Muscle layer of colon (tissue), 2 donors: ENCODE results near the gene SAMD4A.

Experiments
- H3K27ac ChIP-seq: one replicate; pipeline ENCODE4 v1.7.0; 2013; ENCODE audit warnings: low read depth, mild to moderate bottlenecking, low read length, moderate library complexity
- H3K27me3 ChIP-seq, 2 donors: one replicate each; pipeline ENCODE4 v1.7.0; 2013; ENCODE audit warnings: low read length in 2 of 2, mild to moderate bottlenecking in 2 of 2; ENCODE audit not compliant: insufficient read depth in 2 of 2, control insufficient read depth in 1 of 2
- H3K36me3 ChIP-seq: one replicate; pipeline ENCODE4 v1.7.0; 2013; ENCODE audit warnings: mild to moderate bottlenecking, low read length; ENCODE audit not compliant: insufficient read depth
- H3K4me1 ChIP-seq: one replicate; pipeline ENCODE4 v1.7.0; 2013; ENCODE audit warnings: mild to moderate bottlenecking, low read length; ENCODE audit not compliant: insufficient read depth
- H3K4me3 ChIP-seq, 2 donors: one replicate each; pipeline ENCODE4 v1.7.0; 2013; ENCODE audit warnings: low read length in 2 of 2, low read depth in 1 of 2, mild to moderate bottlenecking in 1 of 2, moderate library complexity in 1 of 2
- H3K9ac ChIP-seq: one replicate; pipeline ENCODE4 v1.7.0; 2013; ENCODE audit warnings: low read length
- H3K9me3 ChIP-seq: one replicate; pipeline ENCODE4 v1.7.0; 2013; ENCODE audit warnings: mild to moderate bottlenecking, low read length
- donor health status: abdominal sarcoma.
- donor health status: Adenocarcinoma of cecum.

SAMD4A gene

DNA sequence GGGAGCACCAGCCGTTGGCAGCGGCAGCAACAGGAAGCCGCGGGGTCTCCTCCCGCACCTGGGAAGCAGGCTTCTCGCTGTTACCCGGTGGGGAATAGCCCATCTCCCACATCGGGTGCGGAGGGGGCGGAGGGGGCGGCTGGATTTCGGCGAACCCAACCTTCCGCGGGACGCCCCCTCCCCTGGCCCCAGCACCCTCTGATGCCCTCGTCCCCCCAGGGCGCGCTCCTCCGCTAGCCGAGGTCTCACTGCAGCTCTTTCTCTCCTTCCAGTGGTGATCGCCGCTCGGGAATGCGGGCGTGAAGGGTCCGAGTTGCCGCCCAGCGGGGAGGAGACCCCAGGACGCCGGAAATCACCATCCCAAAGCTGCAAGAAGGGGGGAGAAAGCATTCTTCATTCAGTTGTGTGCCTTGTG lies 303 bp downstream of the SAMD4A start:
- no peaks in the 10 kb centered on the region for H3K27me3 ChIP-seq
- no peaks in the 10 kb centered on the region for H3K9me3 ChIP-seq
- H3K9ac ChIP-seq = peak overlapping the region; percentile 91
- H3K27ac ChIP-seq = peak overlapping the region; percentile 99
- peaks cover 25% of the 10 kb centered on the region for H3K4me1 ChIP-seq
- peaks cover 7% of the 10 kb centered on the region for H3K36me3 ChIP-seq
- peak overlapping the region; percentile 89 to 96 for H3K4me3 ChIP-seq

GRCh38 chr14:54567639-54568561 lies 972 bp downstream of the SAMD4A start:
- Histone ChIP-seq H3K27ac (peak overlapping the region; percentile 99), H3K9me3 (no peaks in the 10 kb centered on the region), H3K36me3 (peaks cover 9% of the 10 kb centered on the region), H3K9ac (peak overlapping the region; percentile 91), H3K4me3 (peak overlapping the region; percentile 89 to 96), H3K27me3 (no peaks in the 10 kb centered on the region), H3K4me1 (peaks cover 25% of the 10 kb centered on the region)

GRCh38 chr14:54568821-54569595 lies 2.1 kb downstream of the SAMD4A start:
- Histone ChIP-seq H3K4me1 (peaks cover 33% of the 10 kb centered on the region), H3K27me3 (no peaks in the 10 kb centered on the region), H3K9me3 (no peaks in the 10 kb centered on the region), H3K4me3 (peak overlapping the region; percentile 38 to 71), H3K9ac (peak overlapping the region; percentile 64), H3K36me3 (peaks cover 15% of the 10 kb centered on the region), H3K27ac (peak overlapping the region; percentile 95)

DNA sequence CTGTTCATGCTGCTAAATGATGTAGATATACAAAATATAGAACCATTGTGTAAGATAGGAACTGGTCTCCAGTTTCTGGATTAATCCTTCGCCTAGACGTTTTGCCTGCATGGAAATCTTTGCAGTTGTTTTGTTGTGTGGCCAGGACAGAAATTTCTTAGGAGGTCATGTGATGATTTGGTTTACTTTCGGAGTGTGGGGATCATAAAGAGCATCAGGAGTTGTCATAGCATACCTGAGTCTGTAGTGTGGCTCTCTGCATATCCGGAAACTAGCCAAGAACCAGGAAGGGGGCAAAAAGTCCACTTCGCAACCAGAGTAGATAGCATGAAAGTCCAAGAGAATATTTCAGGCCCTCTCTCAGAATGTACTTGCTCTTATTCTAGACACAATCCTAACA lies 3.1 kb downstream of the SAMD4A start:
- Histone ChIP-seq H3K27me3 (no peaks in the 10 kb centered on the region), H3K27ac (peak overlapping the region; percentile 95), H3K36me3 (peaks cover 15% of the 10 kb centered on the region), H3K4me1 (peaks cover 34% of the 10 kb centered on the region), H3K9ac (peak overlapping the region; percentile 64), H3K4me3 (peak overlapping the region in 1 of 2 donors; percentile 71), H3K9me3 (no peaks in the 10 kb centered on the region)

- peaks cover 15% of the 10 kb centered on the region for H3K36me3 ChIP-seq
- no peaks in the 10 kb centered on the region for H3K27me3 ChIP-seq
- H3K9me3 ChIP-seq = no peaks in the 10 kb centered on the region
- peak overlapping the region; percentile 95 for H3K27ac ChIP-seq
- peak overlapping the region; percentile 64 for H3K9ac ChIP-seq
- H3K4me3 ChIP-seq = peak overlapping the region in 1 of 2 donors; percentile 71
- H3K4me1 ChIP-seq = peaks cover 41% of the 10 kb centered on the region
Observed at GRCh38 chr14:54570631-54571415, 3.9 kb downstream of the SAMD4A start.

DNA sequence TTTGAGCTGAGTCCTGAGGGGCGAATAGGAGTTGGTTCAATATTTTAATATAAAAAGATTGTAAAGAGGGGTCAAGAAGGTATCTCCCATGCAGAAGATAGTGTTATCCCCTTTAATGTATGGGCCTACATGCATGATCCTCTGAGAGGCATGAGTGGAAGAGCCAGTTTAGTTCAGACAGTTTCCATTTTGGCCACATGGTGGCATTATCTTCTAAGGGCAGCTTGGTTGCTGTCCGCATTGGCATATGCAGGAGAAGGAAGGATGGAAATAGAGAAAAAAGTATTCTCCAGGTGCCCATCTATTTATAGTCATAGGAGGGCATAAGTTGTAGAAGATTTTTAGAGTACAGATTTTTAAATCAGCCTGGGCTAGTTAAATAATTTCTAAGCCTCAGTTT lies 5.4 kb downstream of the SAMD4A start:
- peaks cover 23% of the 10 kb centered on the region for H3K36me3 ChIP-seq
- H3K9ac ChIP-seq = no peak overlapping the region
- H3K9me3 ChIP-seq = no peaks in the 10 kb centered on the region
- no peaks in the 10 kb centered on the region for H3K27me3 ChIP-seq
- H3K27ac ChIP-seq = no peak overlapping the region
- H3K4me3 ChIP-seq = no peak overlapping the region
- H3K4me1 ChIP-seq = peaks cover 56% of the 10 kb centered on the region

DNA sequence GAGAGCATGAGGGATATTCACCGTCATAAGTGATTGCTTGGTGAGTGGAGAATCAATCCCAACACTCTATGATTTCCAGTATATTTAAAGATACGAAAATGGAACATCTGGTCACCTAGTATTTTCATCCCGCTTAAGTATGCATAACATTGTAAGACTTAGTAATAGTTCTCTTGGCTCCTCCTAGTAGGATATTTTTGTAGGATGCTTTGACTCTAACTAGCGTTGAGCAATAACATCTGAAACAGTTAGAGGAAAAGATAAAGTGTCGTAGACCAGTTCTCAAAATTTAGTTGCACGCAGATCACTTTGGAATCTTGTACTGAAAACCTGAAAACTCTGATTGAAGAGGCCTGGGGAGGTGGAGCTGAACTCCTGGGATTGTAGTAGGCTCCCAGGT lies 7.6 kb downstream of the SAMD4A start:
- Histone ChIP-seq H3K9ac (no peak overlapping the region), H3K27ac (no peak overlapping the region), H3K4me1 (peaks cover 66% of the 10 kb centered on the region), H3K4me3 (no peak overlapping the region), H3K27me3 (no peaks in the 10 kb centered on the region), H3K9me3 (no peaks in the 10 kb centered on the region), H3K36me3 (peaks cover 25% of the 10 kb centered on the region)

GRCh38 chr14:54577494-54577893 lies 10.6 kb downstream of the SAMD4A start:
- H3K9me3 ChIP-seq = no peaks in the 10 kb centered on the region
- H3K27me3 ChIP-seq = no peaks in the 10 kb centered on the region
- peaks cover 66% of the 10 kb centered on the region for H3K4me1 ChIP-seq
- no peak overlapping the region for H3K9ac ChIP-seq
- peak overlapping the region; percentile 45 for H3K27ac ChIP-seq
- H3K36me3 ChIP-seq = peaks cover 16% of the 10 kb centered on the region
- H3K4me3 ChIP-seq = no peak overlapping the region

DNA sequence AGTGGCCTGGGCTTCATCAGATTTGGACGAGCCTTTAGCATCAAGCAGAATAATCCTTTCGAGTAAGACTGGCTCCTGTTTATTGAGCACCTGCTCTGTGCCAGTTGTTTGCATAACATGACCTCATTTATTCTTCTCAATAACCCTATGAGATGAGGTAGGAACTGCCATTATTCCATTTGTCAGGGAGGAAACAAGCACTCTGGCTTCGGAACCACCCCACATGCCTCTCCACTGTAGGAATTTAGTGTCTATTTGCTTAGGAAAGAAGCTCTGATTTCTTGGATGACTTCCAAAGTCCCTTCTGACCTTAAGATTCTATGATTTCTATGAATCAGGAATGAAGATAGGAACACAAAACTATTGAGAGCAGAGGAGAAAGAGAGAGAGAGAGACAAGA lies 11.0 kb downstream of the SAMD4A start:
- Histone ChIP-seq H3K4me3 (no peak overlapping the region), H3K27me3 (no peaks in the 10 kb centered on the region), H3K9me3 (no peaks in the 10 kb centered on the region), H3K27ac (no peak overlapping the region), H3K36me3 (peaks cover 16% of the 10 kb centered on the region), H3K4me1 (peaks cover 66% of the 10 kb centered on the region), H3K9ac (no peak overlapping the region)

- H3K4me1 ChIP-seq = peaks cover 56% of the 10 kb centered on the region
- H3K27ac ChIP-seq = no peak overlapping the region
- peaks cover 10% of the 10 kb centered on the region for H3K36me3 ChIP-seq
- H3K9ac ChIP-seq = no peak overlapping the region
- H3K27me3 ChIP-seq = no peaks in the 10 kb centered on the region
- H3K4me3 ChIP-seq = no peak overlapping the region
- H3K9me3 ChIP-seq = no peaks in the 10 kb centered on the region
Observed at GRCh38 chr14:54579621-54580020, 12.7 kb downstream of the SAMD4A start.

- Histone ChIP-seq H3K27me3 (no peaks in the 10 kb centered on the region), H3K9me3 (no peaks in the 10 kb centered on the region), H3K4me1 (peaks cover 43% of the 10 kb centered on the region), H3K9ac (no peak overlapping the region), H3K27ac (no peak overlapping the region), H3K4me3 (no peak overlapping the region), H3K36me3 (peaks cover 10% of the 10 kb centered on the region)
Observed at GRCh38 chr14:54580933-54581332, 14.0 kb downstream of the SAMD4A start.
